Activated CD8-positive, alpha-beta T cell treated with anti-CD3 and anti-CD28 coated beads for 36 hours (primary cell): ENCODE measurements around the gene ADAMTS10. TPM values are rescaled to one million over a fixed set of nuclear protein-coding genes. Genes with fewer than 3 reads are reported as not detected.
A peak's percentile ranks its signal among the peaks of the same experiment; 100 is the strongest.

ENCODE experiments used
- ATAC-seq: fragments of 200-7000 bp; cut with Tn5 transposase; one replicate; pipeline ENCODE4 v1.10.0; 2021; ENCODE audit warnings: mild to moderate bottlenecking, moderate library complexity
- CTCF ChIA-PET: fragments of 350-600 bp; sonication (Branson Sonifier 250); formaldehyde crosslinking; loops from one replicate; lab custom pipeline; 2021; ENCODE audit warnings: antibody characterized with exemption; lab: Charles Lee
- POLR2A ChIA-PET: fragments of 350-600 bp; sonication (Branson Sonifier 250); formaldehyde crosslinking; loops from one replicate; lab custom pipeline; 2021; ENCODE audit warnings: antibody characterized with exemption; lab: Charles Lee
- DNase-seq: peaks from one replicate; pipeline ENCODE4 v3.0.0-alpha.2; 2020
- H3K27ac Mint-ChIP-seq: one replicate; pipeline ENCODE4 v1.8.0; 2021; ENCODE audit warnings: mild to moderate bottlenecking, mixed read lengths
- H3K27me3 Mint-ChIP-seq: one replicate; pipeline ENCODE4 v1.8.0; 2021; ENCODE audit warnings: mixed read lengths
- H3K36me3 Mint-ChIP-seq: one replicate; pipeline ENCODE4 v1.8.0; 2021; ENCODE audit warnings: low read depth, mixed read lengths
- H3K4me1 Mint-ChIP-seq: one replicate; pipeline ENCODE4 v1.8.0; 2021; ENCODE audit warnings: low read depth, mixed read lengths
- H3K4me3 Mint-ChIP-seq: one replicate; pipeline ENCODE4 v1.8.0; 2021; ENCODE audit warnings: mild to moderate bottlenecking, moderate library complexity, mixed read lengths
- H3K9me3 Mint-ChIP-seq: one replicate; pipeline ENCODE4 v1.8.0; 2021; ENCODE audit warnings: mixed read lengths
- intact Hi-C: fragments of 100-400 bp; cut with micrococcal nuclease; formaldehyde crosslinking; loops from one replicate; pipeline ENCODE4 v1.10.0; 2022
- total RNA-seq, 2 experiments: library from RNA; stranded (reverse); gene quantifications; one replicate each; pipeline ENCODE4 v1.2.3, GENCODE V29; 2021
- TF ChIP-seq, protein P1 (sequence below): fragments of 200-600 bp; IDR thresholded peaks from one replicate; pipeline ENCODE4 v1.8.0; 2022; ENCODE audit warnings: antibody characterized with exemption, mild to moderate bottlenecking

The ADAMTS10 gene
- 1 to 10 TPM; 3.7 to 4.0 TPM for total RNA-seq

- Mint-ChIP-seq H3K27ac (peak within 1 kb of the TSS; percentile 65), H3K9me3 (no peaks in the 10 kb centered on the region), H3K27me3 (peaks cover 1% of the 10 kb centered on the region), H3K4me1 (peaks cover 30% of the 10 kb centered on the region), H3K36me3 (peaks cover 7% of the 10 kb centered on the region), H3K4me3 (peak within 1 kb of the TSS; percentile 81)
- ATAC-seq (peak; percentile 25), DNase-seq (peak; percentile 54)
- ChIA-PET CTCF (no interaction called here), POLR2A (no interaction called here)
- intact Hi-C loops = no loop called here
- TF ChIP-seq, protein P1, sequence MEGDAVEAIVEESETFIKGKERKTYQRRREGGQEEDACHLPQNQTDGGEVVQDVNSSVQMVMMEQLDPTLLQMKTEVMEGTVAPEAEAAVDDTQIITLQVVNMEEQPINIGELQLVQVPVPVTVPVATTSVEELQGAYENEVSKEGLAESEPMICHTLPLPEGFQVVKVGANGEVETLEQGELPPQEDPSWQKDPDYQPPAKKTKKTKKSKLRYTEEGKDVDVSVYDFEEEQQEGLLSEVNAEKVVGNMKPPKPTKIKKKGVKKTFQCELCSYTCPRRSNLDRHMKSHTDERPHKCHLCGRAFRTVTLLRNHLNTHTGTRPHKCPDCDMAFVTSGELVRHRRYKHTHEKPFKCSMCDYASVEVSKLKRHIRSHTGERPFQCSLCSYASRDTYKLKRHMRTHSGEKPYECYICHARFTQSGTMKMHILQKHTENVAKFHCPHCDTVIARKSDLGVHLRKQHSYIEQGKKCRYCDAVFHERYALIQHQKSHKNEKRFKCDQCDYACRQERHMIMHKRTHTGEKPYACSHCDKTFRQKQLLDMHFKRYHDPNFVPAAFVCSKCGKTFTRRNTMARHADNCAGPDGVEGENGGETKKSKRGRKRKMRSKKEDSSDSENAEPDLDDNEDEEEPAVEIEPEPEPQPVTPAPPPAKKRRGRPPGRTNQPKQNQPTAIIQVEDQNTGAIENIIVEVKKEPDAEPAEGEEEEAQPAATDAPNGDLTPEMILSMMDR = no peak
Observed at GRCh38 chr19:8610041-8610935, at the start of gene ADAMTS10. Gene ADAMTS10 (minus strand): TSS chr19:8610715. CDS start chr19:8605710, 5,005 bp downstream.

DNA sequence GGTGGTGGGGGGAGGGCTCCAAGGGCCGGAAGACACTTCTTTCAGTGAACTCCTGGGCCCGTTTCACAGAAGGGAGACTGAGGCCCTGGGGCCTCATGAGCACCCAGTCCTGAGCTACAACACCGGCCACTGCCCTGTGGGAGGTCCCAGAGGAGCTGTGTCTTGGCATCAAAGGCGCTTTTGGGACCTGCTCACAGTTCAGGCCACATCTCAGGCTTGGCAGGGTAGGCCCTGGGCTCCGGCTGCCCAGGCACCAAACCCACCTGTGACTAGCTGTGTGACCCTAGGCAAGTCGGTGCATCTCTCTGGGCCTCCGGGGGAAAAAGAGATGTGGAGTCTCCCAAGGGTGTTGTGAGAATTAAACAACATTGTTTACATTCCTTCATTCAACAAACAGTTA lies 49.4 kb upstream of the ADAMTS10 start:
- H3K27ac Mint-ChIP-seq = no peak overlapping the region
- DNase-seq (no peak), ATAC-seq (no peak)
- H3K27me3 Mint-ChIP-seq = no peaks in the 10 kb centered on the region
- no peak overlapping the region for H3K4me3 Mint-ChIP-seq
- peaks cover 24% of the 10 kb centered on the region for H3K4me1 Mint-ChIP-seq
- intact Hi-C loops = no loop called here
- ChIA-PET POLR2A (no interaction called here), CTCF (interaction anchor here (2.1 kb wide), 1 partner anchor 34 kb away, joined by 5 read pairs; no protein-coding TSS in a partner anchor)
- no peaks in the 10 kb centered on the region for H3K36me3 Mint-ChIP-seq
- TF ChIP-seq, protein P1 = no peak
- no peaks in the 10 kb centered on the region for H3K9me3 Mint-ChIP-seq

- Mint-ChIP-seq H3K36me3 (no peaks in the 10 kb centered on the region), H3K4me1 (peaks cover 15% of the 10 kb centered on the region), H3K4me3 (no peak overlapping the region), H3K9me3 (no peaks in the 10 kb centered on the region), H3K27ac (no peak overlapping the region), H3K27me3 (no peaks in the 10 kb centered on the region)
- POLR2A ChIA-PET = no interaction called here
- intact Hi-C loops = no loop called here
- TF ChIP-seq, protein P1 = no peak
- CTCF ChIA-PET = no interaction called here
- ATAC-seq (no peak), DNase-seq (no peak)
Observed at GRCh38 chr19:8657869-8658268, 47.4 kb upstream of the ADAMTS10 start.

DNA sequence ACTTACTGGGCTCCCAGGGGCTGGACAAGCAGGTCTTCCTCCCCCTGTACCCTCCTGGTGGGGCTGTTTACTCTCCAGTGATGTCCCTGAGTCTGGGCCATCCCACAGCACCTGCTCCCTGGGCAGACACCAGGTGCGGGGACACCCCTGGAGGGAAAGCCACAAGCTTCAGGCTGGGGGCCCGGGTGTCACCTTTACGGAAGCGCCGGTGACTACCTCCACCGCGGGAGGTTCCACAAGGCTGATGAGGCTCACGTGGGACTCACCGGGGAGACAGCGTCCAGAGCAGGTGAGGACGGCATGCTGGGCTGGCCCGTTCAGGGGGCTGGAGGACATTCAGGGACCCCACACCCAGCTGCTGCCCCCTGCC lies 44.8 kb upstream of the ADAMTS10 start:
- H3K4me1 Mint-ChIP-seq = peaks cover 15% of the 10 kb centered on the region
- CTCF ChIA-PET = interaction anchor here (0.6 to 4.4 kb wide), 14 partner anchors 10 to 333 kb away, joined by 3 to 93 read pairs (median 6); partner anchors contain the start of gene ACTL9
- H3K36me3 Mint-ChIP-seq = no peaks in the 10 kb centered on the region
- TF ChIP-seq, protein P1 = no peak
- H3K9me3 Mint-ChIP-seq = no peaks in the 10 kb centered on the region
- no peak overlapping the region for H3K27ac Mint-ChIP-seq
- H3K4me3 Mint-ChIP-seq = no peak overlapping the region
- POLR2A ChIA-PET = interaction anchor here (1.0 to 1.3 kb wide), 2 partner anchors 10 to 39 kb away, joined by 6 read pairs; no protein-coding TSS in a partner anchor
- H3K27me3 Mint-ChIP-seq = no peaks in the 10 kb centered on the region
- ATAC-seq (peak; percentile 74), DNase-seq (peak; percentile 67)
- intact Hi-C loops = loop anchor here (2.0 kb wide), 1 partner anchor 39 kb away; no protein-coding TSS in a partner anchor
